Activated CD8-positive, alpha-beta memory T cell treated with anti-CD3 and anti-CD28 coated beads for 36 hours (primary cell): ENCODE data around the gene TBC1D4. TPM values are rescaled to one million over a fixed set of nuclear protein-coding genes. Genes with fewer than 3 reads are reported as not detected.
"Not testable (repeated sequence)": the region's sequence is repeated elsewhere in the genome, so short reads cannot be mapped to it uniquely, and the experiment has no call there.

Experiments used
- CTCF ChIA-PET: fragments of 350-600 bp; sonication (Branson Sonifier 250); formaldehyde crosslinking; loops from one replicate; lab custom pipeline; 2021; ENCODE audit warnings: antibody characterized with exemption; lab: Charles Lee
- POLR2A ChIA-PET: fragments of 350-600 bp; sonication (Branson Sonifier 250); formaldehyde crosslinking; loops from one replicate; lab custom pipeline; 2021; ENCODE audit warnings: antibody characterized with exemption; lab: Charles Lee
- total RNA-seq, 2 experiments: library from RNA; stranded (reverse); gene quantifications; one replicate each; pipeline ENCODE4 v1.2.3, GENCODE V29; 2021

The TBC1D4 gene
- total RNA-seq, 2 experiments from 2014 or later: 62.5 to 67.8 TPM

- CTCF ChIA-PET: no interaction called here
- POLR2A ChIA-PET: no interaction called here
These were observed 162.7 kb downstream of the TBC1D4 start for GRCh38 chr13:75319254-75319653.

- POLR2A ChIA-PET: no interaction called here
- CTCF ChIA-PET: no interaction called here
These were observed 163.7 kb downstream of the TBC1D4 start for GRCh38 chr13:75318138-75318833.

- ChIA-PET CTCF (no interaction called here), POLR2A (no interaction called here)
These were observed 165.5 kb downstream of the TBC1D4 start for GRCh38 chr13:75316427-75316826.

GRCh38 chr13:75312884-75313520 is 169.0 kb downstream of the TBC1D4 start:
- ChIA-PET POLR2A (interaction anchor here (0.6 to 1.9 kb wide), 2 partner anchors 14 to 1182 kb away, joined by 5 to 6 read pairs; no protein-coding TSS in a partner anchor), CTCF (interaction anchor here (0.9 to 1.0 kb wide), 2 partner anchors 10 to 45 kb away, joined by 3 to 4 read pairs; no protein-coding TSS in a partner anchor)

- POLR2A ChIA-PET: no interaction called here
- CTCF ChIA-PET: no interaction called here
These were observed 171.9 kb downstream of the TBC1D4 start for GRCh38 chr13:75309981-75310580.

- CTCF ChIA-PET: no interaction called here
These were observed 173.7 kb downstream of the TBC1D4 start for GRCh38 chr13:75308222-75308621.

GRCh38 chr13:75307370-75307949 is 174.5 kb downstream of the TBC1D4 start:
- ChIA-PET POLR2A (no interaction called here), CTCF (no interaction called here)

More at GRCh38 chr13:75308222-75308621, 173.7 kb downstream of the TBC1D4 start:
- POLR2A ChIA-PET: no interaction called here

- CTCF ChIA-PET: not testable (repeated sequence)
These were observed 175.0 kb downstream of the TBC1D4 start for GRCh38 chr13:75306967-75307366.

GRCh38 chr13:75305059-75305458 is 176.9 kb downstream of the TBC1D4 start:
- CTCF ChIA-PET: no interaction called here
- POLR2A ChIA-PET: no interaction called here

More at GRCh38 chr13:75306967-75307366, 175.0 kb downstream of the TBC1D4 start:
- POLR2A ChIA-PET: not testable (repeated sequence)

GRCh38 chr13:75303263-75303662 is 178.7 kb downstream of the TBC1D4 start:
- POLR2A ChIA-PET: no interaction called here
- CTCF ChIA-PET: no interaction called here

- POLR2A ChIA-PET: no interaction called here
- CTCF ChIA-PET: no interaction called here
These were observed 179.8 kb downstream of the TBC1D4 start for GRCh38 chr13:75302071-75302698.

GRCh38 chr13:75299913-75300862 is 181.8 kb downstream of the TBC1D4 start:
- CTCF ChIA-PET: no interaction called here
- POLR2A ChIA-PET: no interaction called here

GRCh38 chr13:75299246-75299645 is 182.7 kb downstream of the TBC1D4 start:
- ChIA-PET POLR2A (no interaction called here), CTCF (no interaction called here)

- ChIA-PET POLR2A (no interaction called here), CTCF (interaction anchor here (0.7 kb wide), 1 partner anchor 68 kb away, joined by 3 read pairs; no protein-coding TSS in a partner anchor)
These were observed 185.3 kb downstream of the TBC1D4 start for GRCh38 chr13:75296641-75297040.

GRCh38 chr13:75295201-75295600 is 186.8 kb downstream of the TBC1D4 start:
- POLR2A ChIA-PET: no interaction called here
- CTCF ChIA-PET: no interaction called here

GRCh38 chr13:75294110-75294509 is 187.9 kb downstream of the TBC1D4 start:
- ChIA-PET POLR2A (no interaction called here), CTCF (interaction anchor here (1.1 kb wide), 1 partner anchor 69 kb away, joined by 3 read pairs; no protein-coding TSS in a partner anchor)

- CTCF ChIA-PET: no interaction called here
- POLR2A ChIA-PET: no interaction called here
These were observed 196.7 kb downstream of the TBC1D4 start for GRCh38 chr13:75285310-75285709.

GRCh38 chr13:75279834-75280369 is 202.1 kb downstream of the TBC1D4 start:
- CTCF ChIA-PET: no interaction called here
- POLR2A ChIA-PET: no interaction called here
